ENCODE results near the gene CLSTN2.

GRCh38 chr3:140586311-140586710 is 651.3 kb downstream of the CLSTN2 start:
- TF ChIP-seq, protein P1, sequence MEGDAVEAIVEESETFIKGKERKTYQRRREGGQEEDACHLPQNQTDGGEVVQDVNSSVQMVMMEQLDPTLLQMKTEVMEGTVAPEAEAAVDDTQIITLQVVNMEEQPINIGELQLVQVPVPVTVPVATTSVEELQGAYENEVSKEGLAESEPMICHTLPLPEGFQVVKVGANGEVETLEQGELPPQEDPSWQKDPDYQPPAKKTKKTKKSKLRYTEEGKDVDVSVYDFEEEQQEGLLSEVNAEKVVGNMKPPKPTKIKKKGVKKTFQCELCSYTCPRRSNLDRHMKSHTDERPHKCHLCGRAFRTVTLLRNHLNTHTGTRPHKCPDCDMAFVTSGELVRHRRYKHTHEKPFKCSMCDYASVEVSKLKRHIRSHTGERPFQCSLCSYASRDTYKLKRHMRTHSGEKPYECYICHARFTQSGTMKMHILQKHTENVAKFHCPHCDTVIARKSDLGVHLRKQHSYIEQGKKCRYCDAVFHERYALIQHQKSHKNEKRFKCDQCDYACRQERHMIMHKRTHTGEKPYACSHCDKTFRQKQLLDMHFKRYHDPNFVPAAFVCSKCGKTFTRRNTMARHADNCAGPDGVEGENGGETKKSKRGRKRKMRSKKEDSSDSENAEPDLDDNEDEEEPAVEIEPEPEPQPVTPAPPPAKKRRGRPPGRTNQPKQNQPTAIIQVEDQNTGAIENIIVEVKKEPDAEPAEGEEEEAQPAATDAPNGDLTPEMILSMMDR (IDR thresholded peaks at IDR 0.05), result no peak
- TF ChIP-seq POLR2A (IDR thresholded peaks at IDR 0.05), result no peak
- no peak for TF ChIP-seq EP300 (IDR thresholded peaks at IDR 0.05)

Data from tibial nerve (tissue), 4 donors.